DMS 273 (cell line): Measurements from ENCODE around the gene SEL1L.
"Not testable (repeated sequence)": the region's sequence is repeated elsewhere in the genome, so short reads cannot be mapped to it uniquely, and the experiment has no call there.

Experiments used
- DNase-seq: peaks from one replicate; lab custom pipeline; 2025; ENCODE audit not compliant: unreplicated experiment; lab: John Stamatoyannopoulos, UW

The SEL1L gene

DNA sequence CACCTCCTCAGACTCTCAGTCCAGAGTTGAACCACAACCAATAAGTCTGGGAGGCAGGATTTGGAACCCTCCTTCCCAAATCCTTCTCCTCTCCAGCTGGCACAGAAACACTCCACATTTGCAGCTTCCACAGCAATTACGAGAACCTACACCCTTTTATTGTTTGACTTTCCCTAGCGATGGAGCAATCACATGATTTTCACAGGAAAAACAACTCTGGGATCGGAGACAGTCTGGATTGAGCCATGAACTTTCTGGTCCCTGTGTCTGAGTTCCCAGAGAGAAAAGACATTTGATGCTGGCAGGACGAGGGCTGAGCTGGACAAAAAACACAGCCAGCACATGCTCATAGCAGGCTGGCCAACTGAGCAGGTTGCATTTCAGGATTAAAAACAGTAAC, 84.5 kb downstream of the SEL1L start:
- peak; percentile 57 for DNase-seq

DNA sequence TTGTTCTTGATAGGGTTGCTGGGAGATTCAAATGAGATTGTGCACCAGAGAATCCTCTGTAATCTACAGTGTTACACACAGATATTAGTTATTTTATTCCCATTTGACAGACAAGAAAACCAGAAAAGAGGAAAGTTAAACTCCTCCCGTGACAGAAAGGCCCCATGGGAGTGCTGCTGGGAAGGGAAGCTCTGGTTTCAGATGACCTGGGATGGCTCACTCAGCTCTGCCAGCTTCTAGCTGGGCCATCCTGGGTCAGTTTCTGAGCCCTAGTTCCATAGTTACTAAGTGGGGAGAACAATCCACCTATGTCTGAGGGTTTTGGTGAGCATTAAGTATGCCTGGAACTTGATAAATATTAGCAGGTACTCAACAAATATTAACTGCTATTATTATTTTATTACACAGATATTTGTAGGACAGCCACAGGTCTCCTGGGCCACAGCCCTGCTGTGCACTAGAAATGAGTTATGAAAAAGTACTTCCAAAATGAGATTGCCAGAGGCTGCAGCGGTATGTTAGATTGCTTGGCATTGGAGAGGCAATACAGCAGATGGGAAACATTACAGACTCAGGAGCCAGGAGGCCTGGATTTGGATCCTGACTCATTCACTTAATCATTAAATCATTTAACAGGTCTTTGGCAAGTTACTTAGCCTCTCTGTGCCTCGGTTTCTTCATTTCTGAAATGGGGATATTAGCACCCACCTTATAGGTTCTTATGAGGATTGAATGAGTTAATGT, 86.5 kb downstream of the SEL1L start:
- DNase-seq = peak; percentile 44

DNA sequence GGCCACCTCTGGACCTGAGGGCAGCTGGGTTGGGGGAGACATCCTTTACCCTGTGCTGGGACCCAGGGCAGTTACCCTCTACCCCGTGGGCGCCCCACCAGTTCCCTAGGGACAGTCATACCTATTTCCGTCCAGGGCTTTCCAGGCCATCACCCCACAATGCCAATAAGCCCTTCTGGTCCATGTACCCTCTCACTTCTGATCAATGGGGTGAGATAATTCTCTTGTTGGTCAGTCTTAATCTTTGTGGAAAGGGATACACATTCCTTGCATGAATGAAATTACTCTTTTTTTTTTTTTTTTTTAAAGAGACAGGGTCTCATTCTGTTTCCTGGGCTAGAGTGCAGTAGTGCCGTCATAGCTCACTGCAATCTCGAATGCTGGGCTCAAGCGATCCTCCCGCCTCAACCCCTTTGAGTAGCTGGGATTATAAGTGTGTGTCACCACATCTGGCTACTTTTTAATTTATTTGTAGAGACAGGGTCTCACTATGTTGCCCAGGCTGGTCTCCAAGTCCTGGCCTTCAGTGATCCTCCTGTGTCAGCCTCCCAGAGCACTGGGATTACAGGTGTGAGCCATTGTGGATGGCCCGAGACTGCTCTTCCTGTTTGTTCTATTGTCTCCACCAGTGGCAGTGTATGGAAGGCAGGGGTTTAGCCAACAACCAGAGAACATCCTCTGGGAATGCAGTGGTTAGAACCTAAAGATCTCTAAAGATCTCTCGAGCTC, 87.2 kb downstream of the SEL1L start:
- no peak for DNase-seq

DNA sequence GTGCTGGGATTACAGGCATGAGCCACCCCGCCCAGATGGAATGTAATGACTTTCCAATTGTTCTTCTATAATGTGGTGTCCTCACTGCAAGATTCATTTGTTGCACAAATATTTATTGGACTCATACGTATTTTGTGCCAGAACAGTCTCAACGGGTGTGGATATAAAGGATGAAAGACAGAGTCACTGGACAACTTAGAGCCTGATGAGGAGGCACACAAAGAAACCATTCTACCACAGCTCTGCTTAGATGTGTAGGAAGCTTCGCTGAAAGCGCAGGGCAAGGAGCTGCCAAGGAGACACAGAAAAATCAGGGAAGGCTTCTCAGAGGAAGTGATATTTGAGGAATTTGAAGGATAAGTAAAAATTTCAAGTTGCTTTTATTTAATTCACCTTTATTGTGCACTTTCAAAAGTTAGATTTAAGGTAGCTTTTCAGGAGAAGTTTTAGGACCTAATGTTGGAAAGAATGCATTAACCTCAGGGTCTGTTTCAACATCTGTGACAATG, 92.0 kb downstream of the SEL1L start:
- DNase-seq = no peak

DNA sequence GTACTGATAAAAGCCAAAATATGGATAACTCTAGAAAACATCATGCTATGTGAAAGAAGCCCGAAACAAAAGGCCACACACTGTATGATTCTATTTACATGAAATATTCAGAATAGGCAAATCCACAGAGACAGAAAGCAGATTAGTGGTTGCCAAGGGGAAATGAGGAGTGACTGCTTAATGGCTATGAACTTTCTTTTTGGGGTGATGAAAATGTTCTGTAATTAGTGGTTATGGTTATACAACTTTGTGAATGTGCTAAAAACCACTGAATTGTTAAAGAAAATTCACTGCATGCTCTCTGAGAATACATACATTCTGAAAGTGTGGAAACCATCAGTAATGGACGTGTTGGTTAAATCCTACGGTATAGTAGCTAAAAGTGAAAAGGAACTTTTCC, 93.6 kb downstream of the SEL1L start:
- no peak for DNase-seq

DNA sequence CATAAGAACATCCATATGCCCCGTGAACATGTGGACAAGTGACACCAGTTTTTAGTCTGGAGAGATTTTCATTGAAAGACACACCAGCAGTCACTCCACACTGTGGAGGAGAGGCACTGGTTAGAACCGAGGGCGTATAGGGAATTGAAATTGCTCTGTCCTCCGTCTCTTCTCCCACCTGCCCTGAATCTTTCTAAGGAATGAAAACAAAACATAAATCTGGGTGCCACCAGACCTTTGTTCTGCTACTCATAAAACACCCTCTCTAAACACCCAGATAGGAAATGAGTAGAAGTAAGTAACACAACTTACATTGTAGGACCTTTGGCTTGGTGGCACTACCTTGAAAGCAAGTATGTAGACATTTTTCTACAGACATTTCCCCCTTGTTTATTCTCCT, 96.4 kb downstream of the SEL1L start:
- DNase-seq = peak; percentile 38

DNA sequence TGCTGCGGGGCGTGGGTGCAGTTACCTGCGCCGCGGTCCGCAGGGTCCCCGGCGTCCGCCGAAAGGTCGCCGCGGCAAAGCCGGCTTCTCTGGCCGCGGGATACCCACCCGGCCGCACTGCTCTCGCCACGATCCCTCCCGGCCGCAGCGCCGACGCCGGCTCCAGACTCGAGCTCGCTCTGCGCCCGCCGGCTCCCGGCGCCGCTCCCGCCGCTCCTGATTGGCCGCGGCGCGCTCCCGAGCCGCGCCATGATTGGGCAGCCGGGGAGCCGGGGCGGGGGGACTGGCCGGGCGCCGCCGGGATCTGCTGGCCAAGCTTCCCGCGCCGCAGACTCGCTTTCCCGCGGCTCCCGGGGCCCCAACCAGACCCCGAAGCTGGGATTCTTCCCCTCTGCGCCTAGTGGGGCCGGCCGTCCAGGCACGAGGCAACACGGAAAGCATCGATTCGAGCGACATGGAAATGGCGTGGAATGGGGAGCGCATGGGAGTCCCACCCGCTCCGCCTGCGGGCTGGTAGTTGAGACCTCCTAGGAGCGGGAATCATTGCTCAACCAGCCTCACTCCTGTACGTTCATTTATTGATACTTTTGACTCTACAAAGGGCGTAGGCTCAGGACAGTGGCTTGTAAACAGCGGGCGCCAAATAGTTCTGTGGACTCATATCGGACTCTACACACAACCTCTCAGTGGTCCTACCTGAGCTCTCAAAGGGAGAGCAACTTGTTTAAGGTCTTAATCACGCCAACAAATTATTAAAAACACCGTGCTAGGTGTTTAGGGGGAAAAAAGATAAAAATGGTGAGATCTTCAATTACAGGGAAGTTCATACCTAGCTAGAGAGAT, 97.1 kb downstream of the SEL1L start:
- peak; percentile 97 for DNase-seq

DNA sequence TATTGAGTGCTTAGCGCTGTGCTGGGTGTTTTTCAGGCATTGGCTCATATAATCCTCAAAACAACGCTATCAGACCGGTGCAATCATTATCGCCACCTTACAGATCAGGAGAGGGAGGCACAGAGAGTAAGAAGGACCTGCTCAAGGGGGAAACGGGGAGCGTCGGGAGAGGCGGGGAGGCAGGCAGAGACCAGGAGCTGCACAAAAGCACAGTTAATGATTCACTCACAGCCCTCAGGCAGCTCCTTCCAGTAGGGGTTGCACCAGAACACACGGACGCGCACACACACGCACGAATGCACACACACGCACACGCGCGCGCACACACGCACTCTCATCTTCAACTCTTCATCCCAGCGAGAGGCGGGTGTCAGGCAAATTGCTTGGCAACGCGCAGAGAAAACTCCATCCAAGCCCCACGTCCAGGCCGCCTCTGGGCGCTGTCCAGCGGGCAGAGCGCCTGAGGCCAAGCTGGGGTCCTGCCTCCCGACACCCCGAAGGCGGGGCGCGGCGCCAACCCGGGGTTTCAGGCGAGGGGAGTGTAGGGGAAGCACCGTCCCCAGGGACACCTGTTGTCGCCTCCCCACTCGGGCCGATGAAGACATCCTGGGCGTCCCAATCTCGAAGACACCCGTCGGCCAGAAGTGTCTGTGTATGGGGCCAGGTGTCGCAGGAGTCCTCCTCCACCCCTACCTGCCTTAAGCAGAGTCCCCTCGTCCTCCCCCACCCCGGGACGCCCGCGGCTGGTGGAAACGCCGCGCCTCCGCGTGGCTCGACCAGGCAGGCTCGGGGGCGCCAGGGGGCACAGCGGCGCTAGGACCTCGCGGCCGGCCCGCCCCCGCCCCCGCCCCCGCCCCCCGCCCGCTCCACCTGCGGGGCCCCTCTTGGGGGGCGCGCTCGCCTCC, 98.0 kb downstream of the SEL1L start:
- DNase-seq = peak; percentile 84

DNA sequence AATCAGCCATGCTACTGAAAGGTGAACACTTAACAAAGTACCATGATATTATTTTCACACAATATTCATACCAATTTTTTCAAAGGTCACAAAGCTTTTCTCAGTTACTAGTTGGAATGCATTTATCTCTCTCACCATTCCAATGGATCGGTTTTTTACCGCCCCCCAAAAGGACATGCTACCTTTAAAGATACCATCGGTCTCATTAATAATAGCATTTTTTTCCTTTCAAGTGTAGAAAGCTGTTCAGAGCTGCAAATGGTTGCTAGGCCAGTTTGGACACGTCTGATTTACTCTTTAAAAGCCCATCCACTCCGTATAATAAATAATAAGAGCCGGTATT, 98.6 kb downstream of the SEL1L start:
- DNase-seq = no peak

DNA sequence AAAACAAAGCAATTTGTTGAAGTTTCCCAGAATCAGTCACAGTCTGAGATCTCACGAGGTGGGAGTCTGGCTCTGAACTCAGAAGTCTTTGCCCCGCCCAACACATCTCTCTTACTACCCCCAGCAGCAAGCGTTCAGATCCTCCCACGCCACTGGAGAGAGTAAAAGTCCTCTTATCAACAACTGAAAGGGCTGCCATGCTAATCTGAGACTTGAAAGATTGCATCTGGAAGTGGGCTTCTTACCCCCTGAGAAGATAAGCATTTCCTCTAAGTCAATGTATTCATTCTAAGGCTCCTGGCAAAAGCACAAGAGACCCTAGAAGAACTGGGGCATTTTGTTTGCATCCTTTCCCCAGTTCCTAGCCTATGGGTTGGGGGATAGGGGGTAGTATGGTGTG, 99.4 kb downstream of the SEL1L start:
- DNase-seq = peak; percentile 28

DNA sequence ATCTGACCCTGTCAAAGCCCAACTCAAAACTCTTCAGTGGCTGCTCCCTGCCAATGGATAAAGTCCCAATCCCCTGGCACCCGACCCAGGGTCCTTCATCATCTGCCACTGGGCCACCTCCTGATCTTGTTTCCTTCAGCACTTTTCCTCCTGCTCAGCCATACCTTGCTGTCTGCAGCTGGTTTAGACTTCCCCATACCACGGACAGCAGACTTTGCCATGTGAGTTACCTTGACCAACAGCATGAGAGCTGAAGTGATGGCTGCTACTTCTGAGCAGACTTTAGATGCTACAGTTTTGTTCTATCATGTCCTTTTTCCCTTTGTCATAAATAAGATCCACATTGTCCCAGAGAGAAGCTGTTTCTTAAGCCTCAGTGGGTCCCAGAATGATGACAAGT, 100.3 kb downstream of the SEL1L start:
- peak; percentile 48 for DNase-seq

DNA sequence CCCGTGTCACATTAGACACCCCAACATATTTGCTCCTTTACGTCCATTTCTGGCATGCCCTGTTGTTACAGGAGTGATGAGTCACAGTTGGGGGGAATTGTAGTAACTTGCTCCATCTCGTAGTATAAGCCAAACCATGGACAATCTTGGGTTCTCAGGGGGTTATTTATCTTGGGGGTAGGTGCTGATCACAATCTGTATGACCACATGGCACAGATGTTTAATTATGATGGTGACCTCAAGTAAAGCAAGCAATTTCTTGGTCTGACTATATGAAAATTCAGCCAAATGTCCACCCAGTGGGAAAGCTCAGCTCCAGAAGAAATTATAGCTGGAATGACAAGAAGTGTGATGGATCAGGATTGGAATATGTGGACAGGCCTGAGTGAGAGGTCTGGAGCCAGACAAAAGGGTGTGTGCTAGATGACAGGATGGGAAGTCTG, 101.4 kb downstream of the SEL1L start:
- peak; percentile 43 for DNase-seq

DNA sequence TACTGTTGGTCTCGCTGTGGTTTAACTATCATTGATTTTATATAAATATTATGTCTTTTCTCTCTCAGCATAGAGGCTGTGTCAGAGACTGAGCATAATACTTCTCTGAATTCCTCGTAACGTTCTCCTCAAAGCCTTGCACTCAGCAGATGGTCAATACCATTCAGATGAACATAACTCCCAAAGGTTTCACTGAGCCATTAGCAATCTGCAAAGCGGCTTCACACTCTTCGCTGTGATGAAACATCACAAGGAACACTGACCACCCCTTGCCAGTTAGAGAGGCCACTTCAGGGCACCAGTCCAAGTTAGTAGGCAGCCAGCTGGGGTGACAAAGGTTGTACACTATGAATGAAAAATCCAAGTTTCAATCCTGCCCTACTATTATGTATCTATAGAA, 103.4 kb downstream of the SEL1L start:
- peak; percentile 56 for DNase-seq

DNA sequence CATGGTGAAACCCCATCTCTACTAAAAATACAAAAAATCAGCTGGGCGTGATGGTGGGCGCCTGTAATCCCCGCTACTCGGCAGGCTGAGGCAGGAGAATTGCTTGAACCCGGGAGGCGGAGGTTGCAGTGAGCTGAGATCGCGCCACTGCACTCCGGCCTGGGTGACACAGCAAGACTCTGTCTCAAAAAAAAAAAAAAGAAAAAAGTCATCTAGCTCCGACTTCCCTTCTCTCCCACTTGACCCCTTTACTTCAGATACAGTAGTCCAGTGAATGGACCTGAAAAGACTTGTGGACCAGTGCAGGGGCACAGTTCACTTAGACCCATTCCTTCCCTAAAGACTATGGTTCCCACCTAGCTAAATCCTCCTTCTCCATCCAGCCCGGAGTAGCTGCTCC, 103.9 kb downstream of the SEL1L start:
- not testable (repeated sequence) for DNase-seq

DNA sequence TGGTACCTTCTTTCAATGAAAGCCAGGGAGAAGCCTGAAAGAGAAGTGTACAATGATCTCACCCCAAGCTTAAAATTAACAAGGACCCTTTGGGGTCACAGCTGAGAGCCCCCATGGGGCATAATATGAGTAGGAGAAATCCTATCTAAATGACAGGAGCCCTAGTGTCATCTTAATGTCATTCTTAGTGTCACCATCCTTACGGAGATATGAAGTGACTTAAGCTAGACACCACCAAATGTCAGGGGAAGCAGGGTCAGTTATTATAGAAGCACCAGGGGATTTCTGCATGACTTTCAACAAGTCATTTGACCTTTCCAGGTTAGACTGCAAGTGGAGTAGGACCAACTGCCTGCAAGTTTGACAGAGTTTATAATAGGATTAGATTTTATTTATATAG, 104.6 kb downstream of the SEL1L start:
- DNase-seq = no peak

DNA sequence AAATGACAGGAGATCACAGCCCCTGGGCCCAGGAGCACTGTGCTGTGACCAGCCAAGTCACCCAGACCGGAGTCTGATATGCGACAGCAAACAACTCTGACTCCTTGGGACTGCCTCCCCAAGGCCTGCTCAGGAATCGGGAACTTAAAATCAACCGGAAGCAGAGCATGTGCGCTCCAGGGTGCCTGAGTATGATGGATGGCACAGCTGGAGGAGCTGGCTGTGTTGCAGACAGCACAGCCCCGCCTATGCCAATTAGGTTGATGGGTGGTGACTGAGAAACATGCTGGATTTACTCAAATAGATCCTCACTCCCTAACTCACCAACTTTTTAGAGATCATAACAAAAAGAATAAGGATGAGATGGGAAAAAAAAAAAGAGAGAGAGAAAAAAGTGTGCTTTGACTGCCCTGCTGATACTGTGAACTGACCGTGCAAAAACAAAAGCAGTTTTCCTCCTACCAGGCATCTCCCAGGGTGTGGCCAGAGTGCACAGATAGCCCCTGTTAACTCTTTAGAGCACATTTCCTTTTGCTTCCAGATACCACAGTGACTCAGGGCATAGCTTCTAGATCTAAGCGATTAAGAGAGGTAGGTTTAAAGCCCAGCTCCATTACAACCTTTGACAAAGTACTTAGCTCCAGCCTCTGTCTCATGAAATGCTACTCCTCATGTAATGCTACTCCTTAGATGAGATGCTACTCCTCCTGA, 106.2 kb downstream of the SEL1L start:
- peak; percentile 67 for DNase-seq

DNA sequence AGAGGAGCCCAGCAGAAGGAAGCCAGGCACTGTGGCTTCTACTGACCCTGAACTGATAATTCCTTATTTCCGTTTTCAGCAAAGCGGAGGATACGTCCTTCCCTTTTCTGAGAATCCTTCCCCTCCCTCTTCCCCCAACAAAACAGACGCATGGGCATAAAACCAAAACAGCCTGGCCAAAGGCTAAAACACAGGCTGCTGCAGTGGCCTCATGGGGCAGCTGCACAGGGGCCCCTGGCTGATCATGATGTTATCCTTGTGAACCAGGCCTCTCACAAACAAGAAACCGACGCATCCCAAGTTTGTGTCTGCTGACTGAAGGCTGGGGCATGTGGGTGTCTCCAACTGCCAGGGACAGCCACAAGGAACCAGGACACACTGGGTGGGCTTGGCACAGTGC, 110.1 kb downstream of the SEL1L start:
- no peak for DNase-seq
